ENCODE data around the gene C11orf98. TPM values are rescaled to one million over a fixed set of nuclear protein-coding genes. Genes with fewer than 3 reads are reported as not detected.
A peak's percentile ranks its signal among the peaks of the same experiment; 100 is the strongest.
"Not testable (repeated sequence)": the region's sequence is repeated elsewhere in the genome, so short reads cannot be mapped to it uniquely, and the experiment has no call there.

The C11orf98 gene
- polyA plus RNA-seq (ENCODE audit: insufficient read length in 3 of 3): 10 to 100 TPM; 56.8 to 59.1 (median 58.5) TPM
- long read RNA-seq, donor 1, transcript C11orf98-203 (3 exons, 774 nt): minor isoform, 5 of 27 reads
- long read RNA-seq, donor 1, transcript C11orf98-201 (4 exons, 654 nt): major isoform, 21 of 27 reads
- long read RNA-seq, donor 1, partial matches to known transcripts: 0 of 27 reads
- long read RNA-seq, donor 1, other reads (novel, unspliced or antisense): 0 of 27 reads
- long read RNA-seq, donor 2, transcript C11orf98-203 (3 exons, 774 nt): minor isoform, 5 of 26 reads
- long read RNA-seq, donor 2, transcript C11orf98-201 (4 exons, 654 nt): major isoform, 18 of 26 reads
- long read RNA-seq, donor 2, partial matches to known transcripts: 0 of 26 reads
- long read RNA-seq, donor 2, other reads (novel, unspliced or antisense): 0 of 26 reads
- long read RNA-seq, donor 3, transcript C11orf98-201 (4 exons, 654 nt): major isoform, 41 of 47 reads
- long read RNA-seq, donor 3, transcript C11orf98-203 (3 exons, 774 nt): minor isoform, 5 of 47 reads
- long read RNA-seq, donor 3, partial matches to known transcripts: 0 of 47 reads
- long read RNA-seq, donor 3, other reads (novel, unspliced or antisense): 0 of 47 reads
- long read RNA-seq, donor 4, transcript C11orf98-201 (4 exons, 654 nt): major isoform, 26 of 32 reads
- long read RNA-seq, donor 4, transcript C11orf98-203 (3 exons, 774 nt): minor isoform, 6 of 32 reads
- long read RNA-seq, donor 4, partial matches to known transcripts: 0 of 32 reads
- long read RNA-seq, donor 4, other reads (novel, unspliced or antisense): 0 of 32 reads
- long read RNA-seq, donor 5: 0 reads
- long read RNA-seq, donor 6, transcript C11orf98-201 (4 exons, 654 nt): major isoform, 36 of 41 reads
- long read RNA-seq, donor 6, partial matches to known transcripts: 0 of 41 reads
- long read RNA-seq, donor 6, other reads (novel, unspliced or antisense): 0 of 41 reads
- long read RNA-seq, donor 7, transcript C11orf98-201 (4 exons, 654 nt): major isoform, 43 of 47 reads
- long read RNA-seq, donor 7, partial matches to known transcripts: 0 of 47 reads
- long read RNA-seq, donor 7, other reads (novel, unspliced or antisense): 0 of 47 reads
- long read RNA-seq, donor 8, transcript C11orf98-201 (4 exons, 654 nt): major isoform, 60 of 75 reads
- long read RNA-seq, donor 8, transcript C11orf98-203 (3 exons, 774 nt): minor isoform, 12 of 75 reads
- long read RNA-seq, donor 8, partial matches to known transcripts: 0 of 75 reads
- long read RNA-seq, donor 8, other reads (novel, unspliced or antisense): 0 of 75 reads
- long read RNA-seq, donor 9, transcript C11orf98-203 (3 exons, 774 nt): minor isoform, 5 of 21 reads
- long read RNA-seq, donor 9, transcript C11orf98-201 (4 exons, 654 nt): major isoform, 15 of 21 reads
- long read RNA-seq, donor 9, partial matches to known transcripts: 0 of 21 reads
- long read RNA-seq, donor 9, other reads (novel, unspliced or antisense): 0 of 21 reads
- long read RNA-seq, donor 10, transcript C11orf98-201 (4 exons, 654 nt): major isoform, 31 of 34 reads
- long read RNA-seq, donor 10, partial matches to known transcripts: 0 of 34 reads
- long read RNA-seq, donor 10, other reads (novel, unspliced or antisense): 0 of 34 reads
- long read RNA-seq, donor 11, transcript C11orf98-203 (3 exons, 774 nt): minor isoform, 6 of 28 reads
- long read RNA-seq, donor 11, transcript C11orf98-201 (4 exons, 654 nt): major isoform, 22 of 28 reads
- long read RNA-seq, donor 11, partial matches to known transcripts: 0 of 28 reads
- long read RNA-seq, donor 11, other reads (novel, unspliced or antisense): 0 of 28 reads
- long read RNA-seq, donor 12, transcript C11orf98-201 (4 exons, 654 nt): major isoform, 9 of 12 reads
- long read RNA-seq, donor 12, partial matches to known transcripts: 0 of 12 reads
- long read RNA-seq, donor 12, other reads (novel, unspliced or antisense): 0 of 12 reads
- long read RNA-seq, donor 13: 0 reads
- long read RNA-seq, donor 14, transcript C11orf98-201 (4 exons, 654 nt): major isoform, 24 of 30 reads
- long read RNA-seq, donor 14, partial matches to known transcripts: 0 of 30 reads
- long read RNA-seq, donor 14, other reads (novel, unspliced or antisense): 0 of 30 reads
- long read RNA-seq, donor 15, transcript C11orf98-201 (4 exons, 654 nt): major isoform, 15 of 18 reads
- long read RNA-seq, donor 15, partial matches to known transcripts: 0 of 18 reads
- long read RNA-seq, donor 15, other reads (novel, unspliced or antisense): 0 of 18 reads
- long read RNA-seq, donor 16, transcript C11orf98-201 (4 exons, 654 nt): major isoform, 67 of 76 reads
- long read RNA-seq, donor 16, transcript C11orf98-203 (3 exons, 774 nt): minor isoform, 8 of 76 reads
- long read RNA-seq, donor 16, partial matches to known transcripts: 0 of 76 reads
- long read RNA-seq, donor 16, other reads (novel, unspliced or antisense): 0 of 76 reads

- peak; percentile 86 to 95 (median 93) for DNase-seq (ENCODE audit: extremely low read depth in 1 of 11, low read depth in 9 of 11, low spot score in 4 of 11)
Observed at GRCh38 chr11:62665075-62665598, at the start of gene C11orf98, which contains the start of gene CSKMT. C11orf98 (minus strand) TSS chr11:62665210; CDS start chr11:62665169, 41 bp downstream. CSKMT (plus strand) TSS chr11:62665312; CDS start chr11:62665880, 568 bp downstream.

- no peak for DNase-seq (ENCODE audit: extremely low read depth in 1 of 11, low read depth in 9 of 11, low spot score in 4 of 11)
Observed at GRCh38 chr11:62713343-62713742, 48.3 kb upstream of the C11orf98 start.

- DNase-seq (ENCODE audit: extremely low read depth in 1 of 11, low read depth in 9 of 11, low spot score in 4 of 11): no peak
Observed at GRCh38 chr11:62712861-62713260, 47.9 kb upstream of the C11orf98 start.

GRCh38 chr11:62712276-62712812, 47.3 kb upstream of the C11orf98 start:
- DNase-seq (ENCODE audit: extremely low read depth in 1 of 11, low read depth in 9 of 11, low spot score in 4 of 11): no peak

- DNase-seq (ENCODE audit: extremely low read depth in 1 of 11, low read depth in 9 of 11, low spot score in 4 of 11): no peak
Observed at GRCh38 chr11:62710001-62710345, 45.0 kb upstream of the C11orf98 start.

- peak; percentile 94 to 99 (median 97) for DNase-seq (ENCODE audit: extremely low read depth in 1 of 11, low read depth in 9 of 11, low spot score in 4 of 11)
Observed at GRCh38 chr11:62709247-62710000, 44.4 kb upstream of the C11orf98 start.

GRCh38 chr11:62708793-62709192, 43.8 kb upstream of the C11orf98 start:
- DNase-seq (ENCODE audit: extremely low read depth in 1 of 11, low read depth in 9 of 11, low spot score in 4 of 11): no peak

- no peak for DNase-seq (ENCODE audit: extremely low read depth in 1 of 11, low read depth in 9 of 11, low spot score in 4 of 11)
Observed at GRCh38 chr11:62708392-62708791, 43.4 kb upstream of the C11orf98 start.

- DNase-seq (ENCODE audit: extremely low read depth in 1 of 11, low read depth in 9 of 11, low spot score in 4 of 11): peak in 9 of 11 donors; percentile 59 to 82 (median 76)
Observed at GRCh38 chr11:62707277-62707861, 42.4 kb upstream of the C11orf98 start, which contains the start of the genes BSCL2 and GNG3. BSCL2 (minus strand) TSS chr11:62707424; CDS start chr11:62707195, 229 bp downstream. GNG3 (plus strand) TSS chr11:62707676; CDS start chr11:62708296, 620 bp downstream.

- DNase-seq (ENCODE audit: extremely low read depth in 1 of 11, low read depth in 9 of 11, low spot score in 4 of 11): no peak
Observed at GRCh38 chr11:62706850-62707247, 41.8 kb upstream of the C11orf98 start.

- peak in 10 of 11 donors; percentile 79 to 92 (median 90) for DNase-seq (ENCODE audit: extremely low read depth in 1 of 11, low read depth in 9 of 11, low spot score in 4 of 11)
Observed at GRCh38 chr11:62705880-62706849, 41.2 kb upstream of the C11orf98 start.

GRCh38 chr11:62705413-62705812, 40.4 kb upstream of the C11orf98 start:
- DNase-seq (ENCODE audit: extremely low read depth in 1 of 11, low read depth in 9 of 11, low spot score in 4 of 11): no peak

GRCh38 chr11:62703921-62704320, 38.9 kb upstream of the C11orf98 start:
- DNase-seq (ENCODE audit: extremely low read depth in 1 of 11, low read depth in 9 of 11, low spot score in 4 of 11): not testable (repeated sequence)

GRCh38 chr11:62702246-62702645, 37.2 kb upstream of the C11orf98 start:
- no peak for DNase-seq (ENCODE audit: extremely low read depth in 1 of 11, low read depth in 9 of 11, low spot score in 4 of 11)
